ENCODE measurements around the gene RGS6.

The RGS6 gene

GRCh38 chr14:72463291-72463866 lies 531.1 kb downstream of the RGS6 start:
- Histone ChIP-seq H3K36me3 (ENCODE audit: control insufficient read depth, insufficient read depth, low read length) (no peaks in the 10 kb centered on the region), H3K4me3 (replicated peaks; ENCODE audit: low read depth, low read length) (no peak overlapping the region), H3K27me3 (replicated peaks; ENCODE audit: control insufficient read depth, insufficient read depth, low read length) (no peaks in the 10 kb centered on the region)
- no peak for DNase-seq (ENCODE audit: extremely low read depth, insufficient read length)
- no peak for TF ChIP-seq CTCF (IDR thresholded peaks at IDR 0.05; ENCODE audit: insufficient read depth, low read length, poor library complexity, severe bottlenecking)

GRCh38 chr14:72464226-72464625 lies 532.0 kb downstream of the RGS6 start:
- DNase-seq (ENCODE audit: extremely low read depth, insufficient read length), result no peak
- H3K4me3 ChIP-seq (replicated peaks; ENCODE audit: low read depth, low read length), result no peak overlapping the region
- TF ChIP-seq CTCF (IDR thresholded peaks at IDR 0.05; ENCODE audit: insufficient read depth, low read length, poor library complexity, severe bottlenecking), result no peak
- H3K27me3 ChIP-seq (replicated peaks; ENCODE audit: control insufficient read depth, insufficient read depth, low read length), result no peaks in the 10 kb centered on the region
- H3K36me3 ChIP-seq (ENCODE audit: control insufficient read depth, insufficient read depth, low read length), result no peaks in the 10 kb centered on the region

GRCh38 chr14:72466325-72466724 lies 534.1 kb downstream of the RGS6 start:
- TF ChIP-seq CTCF (IDR thresholded peaks at IDR 0.05; ENCODE audit: insufficient read depth, low read length, poor library complexity, severe bottlenecking), result no peak
- Histone ChIP-seq H3K27me3 (replicated peaks; ENCODE audit: control insufficient read depth, insufficient read depth, low read length) (no peaks in the 10 kb centered on the region), H3K36me3 (ENCODE audit: control insufficient read depth, insufficient read depth, low read length) (no peaks in the 10 kb centered on the region), H3K4me3 (replicated peaks; ENCODE audit: low read depth, low read length) (no peak overlapping the region)
- no peak for DNase-seq (ENCODE audit: extremely low read depth, insufficient read length)

GRCh38 chr14:72471346-72471745 lies 539.1 kb downstream of the RGS6 start:
- DNase-seq (ENCODE audit: extremely low read depth, insufficient read length), result no peak
- TF ChIP-seq CTCF (IDR thresholded peaks at IDR 0.05; ENCODE audit: insufficient read depth, low read length, poor library complexity, severe bottlenecking), result no peak
- Histone ChIP-seq H3K27me3 (replicated peaks; ENCODE audit: control insufficient read depth, insufficient read depth, low read length) (no peaks in the 10 kb centered on the region), H3K36me3 (ENCODE audit: control insufficient read depth, insufficient read depth, low read length) (no peaks in the 10 kb centered on the region), H3K4me3 (replicated peaks; ENCODE audit: low read depth, low read length) (no peak overlapping the region)

- no peaks in the 10 kb centered on the region for H3K27me3 ChIP-seq (replicated peaks; ENCODE audit: control insufficient read depth, insufficient read depth, low read length)
- DNase-seq (ENCODE audit: extremely low read depth, insufficient read length), result no peak
- TF ChIP-seq CTCF (IDR thresholded peaks at IDR 0.05; ENCODE audit: insufficient read depth, low read length, poor library complexity, severe bottlenecking), result no peak
Observed at GRCh38 chr14:72472845-72473244, 540.6 kb downstream of the RGS6 start.

More at GRCh38 chr14:72472845-72473244, 540.6 kb downstream of the RGS6 start:
- H3K36me3 ChIP-seq (ENCODE audit: control insufficient read depth, insufficient read depth, low read length), result no peaks in the 10 kb centered on the region
- no peak overlapping the region for H3K4me3 ChIP-seq (replicated peaks; ENCODE audit: low read depth, low read length)
